SH-SY5Y (cell line): ENCODE results near the gene ZFR.

Experiments used
- GATA2 ChIP-seq: IDR thresholded peaks from 2 replicates; pipeline ENCODE4 v1.6.1; 2011; ENCODE audit warnings: mild to moderate bottlenecking, low read depth, low read length
- GATA3 ChIP-seq: IDR thresholded peaks from 2 replicates; pipeline ENCODE4 v1.6.1; 2011; ENCODE audit warnings: low read depth, mild to moderate bottlenecking, low read length, moderate library complexity

DNA sequence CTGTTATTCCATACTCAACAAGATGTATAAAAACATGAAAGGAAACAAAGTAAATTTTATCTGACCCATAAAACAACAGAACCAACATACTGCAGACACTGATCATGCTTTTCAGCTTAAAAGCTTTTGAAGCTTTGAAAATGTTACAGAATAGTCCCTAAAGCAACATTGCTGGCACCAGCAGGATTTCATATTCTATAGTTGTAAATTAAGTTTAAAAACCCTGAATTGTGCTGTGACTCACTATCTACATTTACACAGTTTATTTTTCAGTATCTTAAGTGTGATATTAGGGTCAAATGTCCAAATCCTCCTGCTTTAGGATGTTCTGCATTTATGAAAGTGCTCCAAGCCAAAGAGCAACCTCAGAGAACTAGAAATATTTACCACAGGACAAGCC lies 59.9 kb downstream of the ZFR start:
- TF ChIP-seq GATA2 (no peak), GATA3 (no peak)
